ENCODE measurements around the gene TTC8. TPM values are rescaled to one million over a fixed set of nuclear protein-coding genes. Genes with fewer than 3 reads are reported as not detected.
"Not testable (repeated sequence)": the region's sequence is repeated elsewhere in the genome, so short reads cannot be mapped to it uniquely, and the experiment has no call there.

Gene TTC8
- total RNA-seq, 1 donor = 32.8 TPM

DNA sequence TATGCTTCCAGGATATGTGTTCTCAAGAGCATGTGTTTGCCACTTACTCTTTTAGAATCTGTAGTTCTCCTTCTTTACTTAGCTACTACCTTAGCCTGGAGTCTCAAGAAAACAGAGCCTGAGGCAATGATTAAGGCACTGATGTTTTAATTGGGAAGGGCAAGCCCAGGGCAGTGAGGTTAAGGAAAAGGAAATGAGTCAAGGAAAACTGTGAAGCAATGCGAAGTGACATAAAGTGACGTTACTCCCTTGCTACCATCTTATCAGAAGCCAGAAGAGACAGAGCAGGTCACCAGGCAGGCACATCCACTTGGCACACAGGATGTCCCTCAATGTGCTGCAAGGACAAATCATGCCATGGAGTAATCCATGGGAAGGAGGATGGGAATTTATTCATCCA lies 20.4 kb upstream of the TTC8 start:
- no peak overlapping the region for H3K4me3 ChIP-seq (ENCODE audit: low read depth, low read length)
- DNase-seq (ENCODE audit: low read depth) = no peak
- TF ChIP-seq, protein P1, sequence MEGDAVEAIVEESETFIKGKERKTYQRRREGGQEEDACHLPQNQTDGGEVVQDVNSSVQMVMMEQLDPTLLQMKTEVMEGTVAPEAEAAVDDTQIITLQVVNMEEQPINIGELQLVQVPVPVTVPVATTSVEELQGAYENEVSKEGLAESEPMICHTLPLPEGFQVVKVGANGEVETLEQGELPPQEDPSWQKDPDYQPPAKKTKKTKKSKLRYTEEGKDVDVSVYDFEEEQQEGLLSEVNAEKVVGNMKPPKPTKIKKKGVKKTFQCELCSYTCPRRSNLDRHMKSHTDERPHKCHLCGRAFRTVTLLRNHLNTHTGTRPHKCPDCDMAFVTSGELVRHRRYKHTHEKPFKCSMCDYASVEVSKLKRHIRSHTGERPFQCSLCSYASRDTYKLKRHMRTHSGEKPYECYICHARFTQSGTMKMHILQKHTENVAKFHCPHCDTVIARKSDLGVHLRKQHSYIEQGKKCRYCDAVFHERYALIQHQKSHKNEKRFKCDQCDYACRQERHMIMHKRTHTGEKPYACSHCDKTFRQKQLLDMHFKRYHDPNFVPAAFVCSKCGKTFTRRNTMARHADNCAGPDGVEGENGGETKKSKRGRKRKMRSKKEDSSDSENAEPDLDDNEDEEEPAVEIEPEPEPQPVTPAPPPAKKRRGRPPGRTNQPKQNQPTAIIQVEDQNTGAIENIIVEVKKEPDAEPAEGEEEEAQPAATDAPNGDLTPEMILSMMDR (IDR thresholded peaks at IDR 0.05; ENCODE audit: insufficient read depth, low read length) = no peak

DNA sequence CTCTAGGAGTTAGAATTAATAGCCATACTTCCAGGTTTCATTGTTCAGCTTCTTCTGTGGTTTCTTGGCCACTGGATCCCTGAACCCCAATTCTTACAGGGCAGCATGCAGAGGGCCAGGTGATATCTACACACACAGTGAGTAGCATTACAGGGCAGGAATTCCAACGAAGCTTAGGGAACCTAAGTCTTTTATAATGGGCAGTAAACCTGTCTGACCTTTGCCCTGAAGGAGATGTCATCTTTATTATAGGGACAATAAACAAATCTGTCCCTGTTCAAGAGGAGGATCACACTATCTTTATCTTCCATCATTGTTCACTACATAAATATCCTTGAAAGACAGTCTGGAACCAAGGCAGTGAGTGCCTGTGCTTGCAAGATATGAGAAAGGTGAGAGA lies 20.0 kb upstream of the TTC8 start:
- no peak for DNase-seq (ENCODE audit: low read depth)
- TF ChIP-seq, protein P1 (IDR thresholded peaks at IDR 0.05; ENCODE audit: insufficient read depth, low read length) = no peak
- no peak overlapping the region for H3K4me3 ChIP-seq (ENCODE audit: low read depth, low read length)

DNA sequence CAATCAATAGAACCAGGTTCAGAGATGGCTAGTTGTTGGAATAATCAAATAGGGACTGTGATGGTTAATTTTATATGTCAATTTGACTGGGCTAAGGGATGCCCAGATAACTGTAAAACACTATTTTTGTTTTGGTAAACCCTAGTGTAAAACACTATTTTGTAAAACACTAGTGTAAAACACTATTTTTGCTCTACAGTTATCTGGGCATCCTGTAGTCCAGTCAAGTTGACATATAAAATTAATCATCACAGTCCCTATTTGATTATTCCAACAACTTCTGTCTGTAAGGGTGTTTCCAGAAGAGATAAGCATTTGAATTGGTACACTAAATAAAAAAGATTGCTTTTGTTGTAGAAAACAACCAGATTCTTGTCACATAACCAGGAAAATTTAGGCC lies 16.1 kb upstream of the TTC8 start:
- no peak overlapping the region for H3K4me3 ChIP-seq (ENCODE audit: low read depth, low read length)
- DNase-seq (ENCODE audit: low read depth) = no peak
- TF ChIP-seq, protein P1 (IDR thresholded peaks at IDR 0.05; ENCODE audit: insufficient read depth, low read length) = no peak

DNA sequence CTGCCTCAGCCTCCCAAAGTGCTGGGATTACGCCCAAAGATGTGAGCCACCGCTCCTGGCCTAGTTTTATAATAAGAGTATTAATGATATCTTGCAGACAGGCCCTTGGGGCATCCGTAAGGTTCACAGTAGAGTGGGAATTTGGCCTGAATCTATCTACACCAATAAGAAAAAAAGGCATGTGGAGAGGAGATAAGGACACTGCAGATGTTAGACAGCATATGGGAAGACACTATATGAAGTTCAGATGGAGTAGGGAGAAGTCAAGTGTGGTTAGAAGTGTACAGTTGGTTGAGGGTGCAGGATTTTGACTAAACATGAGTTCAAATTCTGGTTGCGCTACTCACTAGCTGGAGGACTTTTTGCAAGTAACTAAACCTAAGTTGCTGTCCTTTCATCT lies 8.5 kb upstream of the TTC8 start:
- TF ChIP-seq, protein P1 (IDR thresholded peaks at IDR 0.05; ENCODE audit: insufficient read depth, low read length) = no peak
- DNase-seq (ENCODE audit: low read depth) = no peak
- no peak overlapping the region for H3K4me3 ChIP-seq (ENCODE audit: low read depth, low read length)

DNA sequence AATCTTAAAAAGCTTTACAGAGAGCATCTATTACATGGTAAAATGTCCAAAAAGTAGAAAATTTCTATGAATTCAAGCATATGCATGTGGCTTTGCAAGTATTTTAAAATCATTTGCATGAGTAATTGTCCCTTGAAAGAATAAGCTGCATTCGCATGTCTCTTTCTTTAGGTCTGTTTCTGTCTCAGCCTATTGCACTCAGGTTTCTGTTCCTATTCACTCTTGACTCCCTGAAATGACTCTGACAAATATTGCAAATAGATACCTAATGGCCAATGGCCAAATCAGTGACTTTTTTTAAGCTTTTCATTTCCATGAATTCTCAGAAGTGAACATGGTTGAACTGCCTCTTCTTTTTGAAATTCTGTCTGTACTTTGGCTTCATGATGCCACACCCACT lies 6.4 kb upstream of the TTC8 start:
- no peak overlapping the region for H3K4me3 ChIP-seq (ENCODE audit: low read depth, low read length)
- DNase-seq (ENCODE audit: low read depth) = no peak
- TF ChIP-seq, protein P1 (IDR thresholded peaks at IDR 0.05; ENCODE audit: insufficient read depth, low read length) = no peak

DNA sequence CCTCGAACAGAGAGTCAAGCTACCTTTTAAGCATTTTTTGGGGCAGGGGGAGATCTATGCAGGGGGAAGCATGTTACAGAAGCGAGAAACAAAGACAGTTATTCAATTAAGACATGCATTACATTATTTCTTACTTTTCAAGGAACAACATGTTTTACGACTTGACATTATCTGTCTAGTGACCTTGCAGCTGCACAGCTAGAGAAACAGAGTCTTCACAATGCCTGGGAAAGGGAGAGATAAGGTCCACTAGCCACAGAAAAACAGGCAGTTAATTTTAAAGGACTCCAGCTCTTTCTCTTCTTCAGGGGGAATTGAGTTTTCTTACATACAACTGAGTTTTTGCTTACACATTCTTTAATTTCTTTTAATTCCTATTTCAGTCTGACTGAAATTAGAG lies 4.8 kb upstream of the TTC8 start:
- not testable (repeated sequence) for DNase-seq (ENCODE audit: low read depth); H3K4me3 ChIP-seq (ENCODE audit: low read depth, low read length)

DNA sequence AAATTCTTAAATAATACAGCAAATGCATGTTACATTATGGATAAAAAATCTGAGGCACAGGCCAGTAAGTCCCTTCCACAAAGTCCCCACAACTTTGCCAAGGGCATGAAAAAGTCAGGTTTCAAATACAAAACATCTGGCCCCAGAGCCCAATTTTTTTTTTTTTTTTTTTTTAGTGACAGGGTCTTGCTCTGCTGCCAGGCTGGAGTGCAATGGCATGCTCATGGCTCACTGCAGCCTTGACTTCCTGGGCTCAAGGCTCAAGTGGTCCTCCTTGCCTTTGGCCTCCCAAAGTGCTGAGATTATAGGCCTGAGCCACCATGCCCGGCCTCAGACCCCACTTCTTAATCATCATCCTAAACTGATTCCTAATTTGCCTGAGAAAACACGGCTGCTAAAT lies 3.1 kb upstream of the TTC8 start:
- no peak overlapping the region for H3K4me3 ChIP-seq (ENCODE audit: low read depth, low read length)
- DNase-seq (ENCODE audit: low read depth) = no peak
- TF ChIP-seq, protein P1 (IDR thresholded peaks at IDR 0.05; ENCODE audit: insufficient read depth, low read length) = no peak
